Neuronal stem cell (in vitro differentiated cells): ENCODE results near the gene PLCG1.

Source experiments
- DNase-seq: peaks from one replicate; pipeline ENCODE4 v3.0.0-alpha.2; 2013; ENCODE audit warnings: low spot score
- H2AFZ ChIP-seq: one replicate; pipeline ENCODE4 v1.6.1; 2013; ENCODE audit warnings: mild to moderate bottlenecking, low read length, inconsistent platforms
- H2AK5ac ChIP-seq: 2 replicates; pipeline ENCODE4 v1.6.1; 2013; ENCODE audit warnings: low read depth, mild to moderate bottlenecking, inconsistent platforms, low read length, moderate library complexity, mixed read lengths
- H2BK120ac ChIP-seq: 2 replicates; pipeline ENCODE4 v1.6.1; 2013; ENCODE audit warnings: low read depth, mild to moderate bottlenecking, inconsistent platforms, low read length, moderate library complexity, mixed read lengths
- H2BK12ac ChIP-seq: one replicate; pipeline ENCODE4 v1.6.1; 2013; ENCODE audit warnings: low read length, inconsistent platforms
- H2BK15ac ChIP-seq: 2 replicates; pipeline ENCODE4 v1.6.1; 2013; ENCODE audit warnings: mild to moderate bottlenecking, low read length, inconsistent platforms, mixed read lengths
- H2BK5ac ChIP-seq: one replicate; pipeline ENCODE4 v1.6.1; 2013; ENCODE audit warnings: inconsistent platforms, mild to moderate bottlenecking, low read length, moderate library complexity
- H3K14ac ChIP-seq: one replicate; pipeline ENCODE4 v1.6.1; 2013; ENCODE audit warnings: low read length, inconsistent platforms
- H3K18ac ChIP-seq: 2 replicates; pipeline ENCODE4 v1.6.1; 2013; ENCODE audit warnings: low read length, inconsistent platforms
- H3K23ac ChIP-seq: 2 replicates; pipeline ENCODE4 v1.6.1; 2013; ENCODE audit warnings: low read depth, mild to moderate bottlenecking, mixed read lengths, low read length, inconsistent platforms; ENCODE audit not compliant: poor library complexity
- H3K27ac ChIP-seq: replicated peaks from 3 replicates; pipeline ENCODE4 v1.5.1; 2013; ENCODE audit warnings: low read length, inconsistent platforms
- H3K27me3 ChIP-seq, 3 experiments: 2 replicates each; pipeline ENCODE4 v1.6.1; 2013; ENCODE audit warnings: low read length in 3 of 3, mild to moderate bottlenecking in 2 of 3, inconsistent platforms in 1 of 3, low read depth in 1 of 3, mixed read lengths in 1 of 3, moderate library complexity in 1 of 3; ENCODE audit not compliant: control insufficient read depth in 3 of 3, insufficient read depth in 3 of 3
- H3K36me3 ChIP-seq, 2 donors: replicated peaks in 1 of 2; 2 replicates each; pipeline ENCODE4 v1.6.1; 2013; ENCODE audit warnings: low read length in 2 of 2; ENCODE audit not compliant: control insufficient read depth in 2 of 2, insufficient read depth in 2 of 2
- H3K4ac ChIP-seq: 2 replicates; pipeline ENCODE4 v1.6.1; 2013; ENCODE audit warnings: inconsistent platforms, mild to moderate bottlenecking, low read length, moderate library complexity
- H3K4me1 ChIP-seq, 2 donors: 1 replicate in 1 of 2; 2 replicates in 1 of 2; pipeline ENCODE4 v1.6.1; 2013; ENCODE audit warnings: low read length in 2 of 2, low read depth in 1 of 2; ENCODE audit not compliant: control insufficient read depth in 2 of 2, insufficient read depth in 1 of 2
- H3K4me2 ChIP-seq: one replicate; pipeline ENCODE4 v1.6.1; 2013; ENCODE audit warnings: mild to moderate bottlenecking, low read length, inconsistent platforms; ENCODE audit not compliant: insufficient read depth, poor library complexity, severe bottlenecking
- H3K4me3 ChIP-seq, 2 donors: 2 replicates each; pipeline ENCODE4 v1.5.1; 2013; ENCODE audit warnings: low read length in 2 of 2, mild to moderate bottlenecking in 2 of 2, inconsistent platforms in 1 of 2, moderate library complexity in 1 of 2
- H3K79me1 ChIP-seq: one replicate; pipeline ENCODE4 v1.6.1; 2013; ENCODE audit warnings: low read depth, mild to moderate bottlenecking, inconsistent platforms, low read length, moderate library complexity
- H3K9ac ChIP-seq: one replicate; pipeline ENCODE4 v1.6.1; 2013; ENCODE audit warnings: mild to moderate bottlenecking, low read depth, low read length, inconsistent platforms; ENCODE audit not compliant: poor library complexity
- H3K9me3 ChIP-seq, 2 donors: replicated peaks in 1 of 2; 2 replicates each; pipeline versions ENCODE3 to v1.6.1; 2013; ENCODE audit warnings: low read length in 2 of 2, mild to moderate bottlenecking in 2 of 2, inconsistent platforms in 1 of 2, low read depth in 1 of 2, mixed read lengths in 1 of 2, moderate library complexity in 1 of 2; ENCODE audit not compliant: control insufficient read depth in 2 of 2, insufficient read depth in 1 of 2
- H4K8ac ChIP-seq: one replicate; pipeline ENCODE4 v1.6.1; 2013; ENCODE audit warnings: low read depth, mild to moderate bottlenecking, inconsistent platforms, low read length, moderate library complexity
- H4K91ac ChIP-seq: one replicate; pipeline ENCODE4 v1.6.1; 2013; ENCODE audit warnings: low read length, low read depth, mild to moderate bottlenecking, inconsistent platforms; ENCODE audit not compliant: poor library complexity
- WGBS, 2 donors: extraction: QIAGEN DNeasy Blood & Tissue Kit; methylation state at CpG; one replicate each; pipeline ENCODE4 v1.1.7; 2013; ENCODE audit warnings: missing lambda C conversion rate in 2 of 2, mixed read lengths in 1 of 2; ENCODE audit not compliant: insufficient read length in 2 of 2, insufficient replicate concordance in 1 of 2; ENCODE audit errors: extremely low coverage in 2 of 2; 5-methylcytosine and 5-hydroxymethylcytosine counted together

The PLCG1 gene

DNA sequence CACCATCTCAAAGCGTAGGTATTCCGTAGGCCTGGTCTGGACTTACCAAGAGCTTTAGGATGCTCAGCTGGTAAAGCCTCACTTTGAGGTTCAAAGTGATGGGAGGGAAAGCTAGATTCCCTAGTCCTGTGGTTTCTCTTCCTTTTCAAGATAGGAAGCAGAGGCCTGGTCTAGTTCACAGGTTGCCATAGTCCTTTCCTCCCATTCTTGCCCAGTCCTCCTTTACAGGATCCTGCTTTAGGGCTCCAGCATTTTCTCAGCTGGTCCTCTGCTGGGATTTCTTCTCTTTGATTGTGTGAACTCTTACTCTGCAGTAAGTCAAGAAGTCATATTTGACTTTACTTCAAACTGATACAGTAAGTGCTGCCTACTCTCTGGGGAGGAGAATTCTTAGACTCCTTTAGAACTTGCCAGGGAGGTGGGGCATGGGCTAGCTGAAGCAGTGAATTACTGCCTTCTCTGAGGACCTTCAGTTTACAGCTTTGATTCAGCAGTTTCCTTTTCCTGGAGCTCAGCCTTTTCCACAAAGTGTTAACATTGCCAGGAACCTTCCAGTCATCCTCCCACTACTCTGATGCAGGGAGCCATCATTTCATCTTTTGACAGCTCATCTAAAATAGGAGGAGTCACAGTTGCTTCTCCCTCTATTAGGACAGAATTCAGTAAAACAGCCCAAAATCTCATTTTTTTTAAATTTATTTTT, 42.8 kb upstream of the PLCG1 start:
- WGBS, 2 donors = no CpG with 5 or more reads among the region's 2 CpGs
- H3K4me2 ChIP-seq = no peak overlapping the region
- H3K4me3 ChIP-seq = no peak overlapping the region
- no peak overlapping the region for H3K23ac ChIP-seq
- no peak overlapping the region for H2BK12ac ChIP-seq
- H3K14ac ChIP-seq = no peak overlapping the region
- peaks cover 27 to 92% of the 10 kb centered on the region in 2 donors for H3K36me3 ChIP-seq
- no peak overlapping the region for H2AFZ ChIP-seq
- H2BK5ac ChIP-seq = no peak overlapping the region
- no peak overlapping the region for H2AK5ac ChIP-seq
- H4K8ac ChIP-seq = no peak overlapping the region
- H4K91ac ChIP-seq = no peak overlapping the region
- no peak for DNase-seq
- H2BK15ac ChIP-seq = no peak overlapping the region
- no peaks in the 10 kb centered on the region for H3K9me3 ChIP-seq
- no peaks in the 10 kb centered on the region for H3K4me1 ChIP-seq
- no peaks in the 10 kb centered on the region for H3K79me1 ChIP-seq
- no peak overlapping the region for H3K4ac ChIP-seq
- no peak overlapping the region for H3K27ac ChIP-seq
- no peak overlapping the region for H2BK120ac ChIP-seq
- no peak overlapping the region for H3K9ac ChIP-seq
- H3K18ac ChIP-seq = no peak overlapping the region
- no peaks in the 10 kb centered on the region for H3K27me3 ChIP-seq

DNA sequence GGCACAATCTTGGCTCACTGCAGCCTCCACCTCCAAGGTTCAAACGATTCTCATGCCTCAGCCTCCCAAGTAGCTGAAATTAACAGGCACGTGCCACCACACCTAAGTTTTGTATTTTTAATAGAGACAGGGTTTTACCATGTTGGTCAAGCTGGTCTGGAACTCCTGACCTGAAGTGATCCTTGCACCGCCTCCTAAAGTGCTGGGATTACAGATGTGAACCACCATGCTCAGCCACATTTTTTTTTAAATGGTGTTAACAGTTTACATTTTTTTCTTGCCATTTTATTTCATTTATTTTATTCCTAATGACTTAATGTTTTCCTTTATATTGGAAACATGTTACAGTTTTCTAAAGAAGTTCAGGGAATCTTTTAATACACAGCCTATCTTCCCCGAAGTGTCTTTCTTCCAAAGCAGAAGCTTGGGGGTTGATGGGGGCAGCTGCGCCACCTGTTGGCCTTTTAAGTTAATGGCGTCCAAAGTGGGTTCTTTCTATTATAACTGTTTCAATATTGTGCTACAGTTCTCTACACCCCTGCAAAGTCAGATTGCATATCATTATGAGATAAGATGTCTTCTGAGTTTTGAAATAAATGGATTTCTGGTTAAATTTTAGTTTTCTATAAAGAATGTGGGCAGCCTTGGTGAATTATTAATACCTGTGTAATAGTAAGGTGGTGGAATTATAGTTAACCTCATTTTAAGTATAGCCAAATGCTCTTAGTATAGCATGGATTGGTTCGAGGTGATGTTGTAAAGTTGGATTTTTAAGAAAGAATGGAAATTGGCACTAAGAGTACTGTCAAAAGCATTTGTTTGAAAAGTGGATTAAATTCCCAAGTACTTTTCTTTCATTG, 42.0 kb upstream of the PLCG1 start:
- H3K23ac ChIP-seq = no peak overlapping the region
- no peak overlapping the region for H3K4me2 ChIP-seq
- no peak overlapping the region for H3K18ac ChIP-seq
- H3K36me3 ChIP-seq = peaks cover 31 to 95% of the 10 kb centered on the region in 2 donors
- WGBS, 2 donors = 100% methylated on average over 1 of the region's 7 CpGs; no CpG with 5 or more reads in 1 of the 2 donors
- no peak overlapping the region for H2BK120ac ChIP-seq
- no peaks in the 10 kb centered on the region for H3K4me1 ChIP-seq
- no peak overlapping the region for H2BK5ac ChIP-seq
- H3K9me3 ChIP-seq = no peaks in the 10 kb centered on the region
- DNase-seq = peak; percentile 51
- no peaks in the 10 kb centered on the region for H3K27me3 ChIP-seq
- H4K91ac ChIP-seq = no peak overlapping the region
- no peak overlapping the region for H2AK5ac ChIP-seq
- H4K8ac ChIP-seq = no peak overlapping the region
- H3K79me1 ChIP-seq = no peaks in the 10 kb centered on the region
- no peak overlapping the region for H3K14ac ChIP-seq
- no peak overlapping the region for H3K4me3 ChIP-seq
- H3K27ac ChIP-seq = no peak overlapping the region
- no peak overlapping the region for H3K9ac ChIP-seq
- no peak overlapping the region for H2AFZ ChIP-seq
- no peak overlapping the region for H2BK12ac ChIP-seq
- no peak overlapping the region for H3K4ac ChIP-seq
- H2BK15ac ChIP-seq = no peak overlapping the region

GRCh38 chr20:41098703-41099250, 38.6 kb upstream of the PLCG1 start:
- Histone ChIP-seq H3K79me1 (no peaks in the 10 kb centered on the region), H3K4me3 (no peak overlapping the region), H3K27ac (no peak overlapping the region), H4K8ac (no peak overlapping the region), H3K14ac (no peak overlapping the region), H3K4me2 (no peak overlapping the region), H2BK12ac (no peak overlapping the region), H2BK15ac (no peak overlapping the region), H3K18ac (no peak overlapping the region), H3K9ac (no peak overlapping the region), H3K9me3 (no peaks in the 10 kb centered on the region), H4K91ac (no peak overlapping the region), H2BK120ac (no peak overlapping the region), H3K27me3 (no peaks in the 10 kb centered on the region), H3K36me3 (peaks cover 34 to 97% of the 10 kb centered on the region in 2 donors), H2AK5ac (no peak overlapping the region), H3K4ac (no peak overlapping the region), H3K23ac (no peak overlapping the region), H3K4me1 (no peaks in the 10 kb centered on the region), H2AFZ (no peak overlapping the region), H2BK5ac (no peak overlapping the region)
- no peak for DNase-seq
- no CpG with 5 or more reads among the region's 4 CpGs for WGBS, 2 donors

- no peak overlapping the region for H2AFZ ChIP-seq
- no peaks in the 10 kb centered on the region for H3K4me1 ChIP-seq
- no peak overlapping the region for H2BK15ac ChIP-seq
- H4K91ac ChIP-seq = no peak overlapping the region
- H3K27me3 ChIP-seq = no peaks in the 10 kb centered on the region
- DNase-seq = no peak
- no peaks in the 10 kb centered on the region for H3K79me1 ChIP-seq
- H3K18ac ChIP-seq = no peak overlapping the region
- H3K14ac ChIP-seq = no peak overlapping the region
- no peak overlapping the region for H2AK5ac ChIP-seq
- H3K27ac ChIP-seq = no peak overlapping the region
- H3K4me2 ChIP-seq = no peak overlapping the region
- no peak overlapping the region for H2BK12ac ChIP-seq
- no peak overlapping the region for H4K8ac ChIP-seq
- H2BK120ac ChIP-seq = no peak overlapping the region
- peaks cover 33 to 98% of the 10 kb centered on the region in 2 donors for H3K36me3 ChIP-seq
- no peaks in the 10 kb centered on the region for H3K9me3 ChIP-seq
- no peak overlapping the region for H2BK5ac ChIP-seq
- H3K9ac ChIP-seq = no peak overlapping the region
- H3K23ac ChIP-seq = no peak overlapping the region
- no peak overlapping the region for H3K4me3 ChIP-seq
- no peak overlapping the region for H3K4ac ChIP-seq
- no CpG with 5 or more reads among the region's 9 CpGs for WGBS, 2 donors
These were observed 37.3 kb upstream of the PLCG1 start for GRCh38 chr20:41100001-41100480.
